Measurements from ENCODE around the gene NCOA7.
"Not testable (repeated sequence)": the region's sequence is repeated elsewhere in the genome, so short reads cannot be mapped to it uniquely, and the experiment has no call there.

NCOA7 gene

GRCh38 chr6:125843593-125843992, 52.8 kb downstream of the NCOA7 start:
- peak in 1 of 2 experiments; percentile 31 for DNase-seq

DNA sequence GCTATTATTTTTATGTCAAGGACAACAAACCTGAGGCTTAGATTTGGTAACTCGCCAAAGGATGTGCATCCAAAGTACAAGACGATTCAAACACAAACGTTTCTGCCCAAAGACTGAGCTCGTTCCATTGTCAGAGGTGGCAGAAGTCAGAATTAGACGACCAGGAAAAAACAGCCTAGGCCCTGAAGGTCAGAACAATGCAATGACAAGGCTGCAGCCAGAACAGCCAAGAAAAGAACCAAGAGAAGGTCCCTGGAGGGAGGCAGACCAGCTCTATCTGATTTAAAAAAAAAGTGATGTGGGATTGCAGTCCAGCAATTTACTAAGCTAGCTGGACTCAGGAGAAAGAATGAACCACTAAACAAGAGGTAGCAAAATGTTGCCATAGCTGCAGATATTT, 54.2 kb downstream of the NCOA7 start:
- DNase-seq, result peak in 1 of 2 experiments; percentile 51

GRCh38 chr6:125846292-125847024, 55.7 kb downstream of the NCOA7 start:
- no peak for DNase-seq

- not testable (repeated sequence) for DNase-seq
These were observed 57.5 kb downstream of the NCOA7 start for GRCh38 chr6:125848286-125848685.

GRCh38 chr6:125850361-125850760, 59.6 kb downstream of the NCOA7 start:
- DNase-seq, result no peak

DNA sequence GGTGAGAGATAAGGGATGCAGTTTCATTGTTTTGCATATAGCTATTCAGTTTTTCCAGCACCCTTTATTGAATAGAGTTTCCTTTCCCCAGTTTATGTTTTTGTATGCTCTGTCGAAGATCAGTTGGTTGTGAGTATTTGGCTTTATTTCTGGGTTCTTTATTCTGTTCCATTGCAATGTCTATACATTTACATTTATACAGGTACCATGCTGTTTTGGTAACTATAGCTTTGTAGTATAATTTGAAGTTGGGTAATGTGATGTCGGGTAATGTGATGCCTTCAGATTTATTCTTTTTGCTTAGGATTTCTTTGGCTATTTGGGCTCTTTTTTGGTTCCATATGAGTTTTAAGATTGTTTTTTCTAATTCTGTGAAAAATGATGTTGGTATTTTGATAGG, 61.8 kb downstream of the NCOA7 start:
- DNase-seq, result no peak

GRCh38 chr6:125853168-125853567, 62.4 kb downstream of the NCOA7 start:
- no peak for DNase-seq

DNA sequence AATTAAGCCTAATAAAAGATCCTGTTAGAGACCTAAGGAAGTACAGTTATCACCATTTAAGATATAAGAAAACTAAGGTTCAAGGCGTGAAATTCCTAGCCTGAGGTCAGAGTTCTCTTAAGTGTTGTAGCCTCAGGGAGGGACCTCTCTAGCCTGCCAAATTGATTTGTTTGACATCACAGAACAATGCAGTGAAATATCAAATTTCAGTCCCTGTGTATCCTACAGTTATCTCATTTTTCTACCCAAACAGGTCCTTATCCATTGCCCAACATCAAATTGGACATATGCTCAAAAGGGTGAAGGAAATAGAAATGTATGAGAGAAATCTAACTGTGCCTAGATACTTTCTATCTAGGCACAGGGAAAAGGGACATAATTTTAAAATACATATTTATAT, 63.0 kb downstream of the NCOA7 start:
- no peak for DNase-seq

DNA sequence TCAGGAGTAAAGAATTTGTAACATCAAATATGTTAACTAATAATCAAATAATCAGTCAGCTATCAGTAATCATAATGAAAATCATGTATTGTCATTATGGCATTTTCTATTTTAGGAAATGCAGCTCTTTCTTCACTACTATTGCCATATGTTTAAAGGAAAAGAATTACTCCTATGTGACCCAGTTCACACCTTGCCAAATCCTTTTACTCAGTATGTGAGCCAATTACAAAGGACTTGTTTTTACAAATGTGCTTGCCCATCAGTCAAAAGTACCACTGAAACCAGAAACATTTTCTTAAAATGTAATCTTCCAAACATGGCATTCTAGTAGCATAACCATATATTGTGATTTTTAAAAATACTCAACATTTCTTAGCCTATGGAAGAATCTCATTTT, 63.6 kb downstream of the NCOA7 start:
- no peak for DNase-seq

- DNase-seq, result no peak
These were observed 65.0 kb downstream of the NCOA7 start for GRCh38 chr6:125855783-125856182.

- no peak for DNase-seq
These were observed 67.1 kb downstream of the NCOA7 start for GRCh38 chr6:125857846-125858245.

DNA sequence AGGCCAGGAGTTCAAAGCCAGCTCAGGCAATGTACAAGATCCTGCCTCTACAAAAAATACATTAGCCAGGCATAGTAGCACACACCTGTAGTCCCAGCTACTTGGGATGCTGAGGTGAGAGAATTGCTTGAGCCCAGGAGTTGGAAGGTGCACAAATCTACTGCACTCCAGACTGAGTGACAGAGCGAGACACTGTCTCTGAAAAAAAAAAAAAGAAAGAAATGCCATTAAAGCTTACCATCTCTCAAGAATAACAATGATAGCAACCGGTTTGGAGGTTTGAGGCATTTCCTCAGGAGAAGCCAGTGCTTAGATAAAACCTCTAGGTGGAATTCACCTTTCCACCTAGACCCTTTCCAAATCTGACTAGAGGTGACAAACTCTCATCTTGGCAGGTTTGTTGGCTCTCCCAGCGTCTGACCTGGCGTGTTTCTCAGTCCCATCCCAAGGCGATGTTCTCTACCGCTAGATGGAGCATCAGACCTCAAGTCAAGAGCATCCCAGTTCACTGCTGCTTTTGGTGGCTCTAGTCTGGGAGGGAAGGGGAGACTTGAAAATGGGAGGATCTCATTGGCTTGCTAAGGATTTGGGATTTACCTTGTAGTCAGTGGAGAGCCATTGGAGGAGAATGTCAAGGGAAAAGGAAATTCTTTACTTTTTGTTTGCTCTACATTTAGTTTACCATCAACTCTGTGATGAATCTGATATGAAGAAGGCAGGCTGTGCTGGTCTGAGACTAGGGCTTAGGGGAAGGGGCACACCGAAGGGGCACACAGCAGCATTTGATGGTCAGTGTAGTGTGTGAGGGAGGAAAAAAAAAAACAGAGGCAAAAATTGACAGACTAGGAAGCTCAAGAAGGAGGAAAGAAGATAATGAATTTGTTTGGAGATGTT, 67.9 kb downstream of the NCOA7 start:
- peak; percentile 37 to 74 for DNase-seq

GRCh38 chr6:125859727-125860126, 69.0 kb downstream of the NCOA7 start:
- no peak for DNase-seq

DNA sequence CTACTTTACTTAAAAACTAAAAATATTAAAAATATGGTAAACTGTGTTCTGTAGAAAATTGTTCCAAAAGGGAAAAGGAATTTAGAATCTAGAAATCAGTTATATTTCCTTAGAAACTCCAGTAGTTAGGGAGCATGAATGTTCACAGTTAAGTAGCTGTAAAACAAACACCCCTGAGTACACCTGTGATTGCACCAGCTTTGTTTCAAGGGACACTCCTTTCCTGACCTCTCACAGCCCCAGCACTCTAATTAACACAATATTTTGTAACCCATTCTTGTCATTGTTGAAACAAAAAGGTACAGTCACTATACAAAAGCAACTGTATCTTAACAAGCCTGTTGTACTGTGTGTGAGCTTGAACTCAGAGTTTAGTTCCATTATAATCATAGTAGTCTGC, 72.3 kb downstream of the NCOA7 start:
- DNase-seq, result no peak

- DNase-seq, result no peak
These were observed 74.3 kb downstream of the NCOA7 start for GRCh38 chr6:125865015-125865414.

GRCh38 chr6:125866433-125866832, 75.7 kb downstream of the NCOA7 start:
- DNase-seq, result no peak

DNA sequence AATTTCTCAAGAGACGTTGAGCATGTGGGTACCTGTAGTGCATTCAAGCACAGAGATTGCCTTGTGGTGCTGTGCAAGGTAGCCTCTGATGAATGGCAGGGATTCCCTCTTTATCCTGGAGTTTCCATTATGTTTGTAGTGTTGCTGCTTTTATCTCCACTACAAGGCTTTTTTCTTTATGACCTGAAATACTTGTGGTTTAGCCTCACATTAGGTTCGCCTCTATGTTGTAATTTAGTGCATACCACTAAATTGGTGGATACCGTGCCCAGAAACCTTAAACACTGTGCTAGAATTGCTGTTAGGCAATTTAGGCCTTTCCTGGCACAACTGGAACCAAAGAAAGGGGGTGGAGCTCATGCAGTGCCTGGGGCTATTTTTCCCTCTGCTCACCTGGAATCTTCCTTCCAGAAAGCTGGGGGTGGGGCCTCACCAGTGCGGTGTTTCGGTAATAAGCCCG, 76.8 kb downstream of the NCOA7 start:
- peak; percentile 37 to 48 for DNase-seq

- no peak for DNase-seq
These were observed 77.5 kb downstream of the NCOA7 start for GRCh38 chr6:125868252-125868651.

- DNase-seq, result peak in 1 of 2 experiments; percentile 20
These were observed 78.1 kb downstream of the NCOA7 start for GRCh38 chr6:125868678-125869395.

DNA sequence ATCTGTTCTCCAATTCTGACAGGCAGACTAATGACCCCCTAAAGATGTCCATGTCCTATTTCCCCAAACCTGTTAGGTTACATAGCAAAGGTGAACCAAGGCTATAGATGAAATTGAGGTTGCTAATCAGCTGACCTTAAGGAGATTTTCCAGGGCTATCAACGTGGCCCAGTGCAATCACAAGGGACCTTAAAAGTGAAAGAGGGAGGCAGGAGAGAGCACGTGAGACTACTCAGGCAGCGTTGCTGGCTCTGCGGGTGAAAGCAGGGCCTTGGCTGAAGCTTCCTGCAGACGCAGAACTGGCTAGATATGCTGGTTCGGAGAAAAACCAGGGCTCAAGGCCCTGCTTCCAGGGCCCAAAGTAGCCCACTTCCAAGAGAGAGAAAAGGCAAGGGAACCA, 78.7 kb downstream of the NCOA7 start:
- no peak for DNase-seq

GRCh38 chr6:125871365-125871764, 80.6 kb downstream of the NCOA7 start:
- peak; percentile 72 to 81 for DNase-seq

- DNase-seq, result no peak
These were observed 81.6 kb downstream of the NCOA7 start for GRCh38 chr6:125872259-125872921.

DNA sequence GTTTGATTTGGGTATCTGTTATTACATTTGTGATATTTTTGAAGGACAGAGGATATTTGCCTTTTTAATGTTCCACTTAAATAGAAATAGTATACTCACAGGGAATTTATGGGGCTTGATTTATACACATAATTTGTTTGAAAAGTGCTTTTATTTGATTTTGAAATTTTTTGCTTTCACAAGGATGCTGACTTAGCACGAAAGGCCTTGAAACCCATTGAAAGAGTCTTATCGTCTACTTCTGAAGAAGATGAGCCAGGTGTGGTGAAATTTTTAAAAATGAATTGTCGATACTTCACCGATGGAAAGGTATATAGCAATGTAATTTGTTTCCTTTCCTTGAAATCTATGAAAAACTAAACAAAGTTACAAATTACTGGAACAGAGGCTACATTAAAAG, 91.5 kb downstream of the NCOA7 start:
- no peak for DNase-seq

Measured in NCI-H1930 (cell line).